Measurements from ENCODE around the gene ACADS. TPM values are rescaled to one million over a fixed set of nuclear protein-coding genes. Genes with fewer than 3 reads are reported as not detected.
A peak's percentile ranks its signal among the peaks of the same experiment; 100 is the strongest.

ACADS gene
- total RNA-seq, 1 donor from 2014 or later, result 58.5 TPM

DNA sequence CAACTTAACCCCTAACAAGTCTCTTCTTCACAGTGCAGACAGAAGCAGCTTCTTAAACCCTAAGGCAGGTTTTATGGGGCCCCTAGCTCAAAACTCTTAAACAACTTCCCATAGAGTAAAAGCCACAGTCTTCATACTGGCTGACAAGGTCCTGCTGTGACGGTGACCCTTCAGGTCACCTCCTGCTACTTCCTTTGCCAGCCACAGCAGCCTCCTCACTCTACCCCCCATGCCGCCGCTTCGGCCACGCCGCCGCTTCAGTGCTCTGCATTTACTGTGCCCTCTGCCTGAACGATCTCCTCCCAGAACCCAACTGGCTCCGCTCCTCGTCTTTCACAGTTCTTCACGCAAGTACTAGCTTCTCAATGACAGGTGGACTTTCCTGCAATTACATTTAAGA is 45.5 kb downstream of the ACADS start:
- Histone ChIP-seq H3K9me3 (no peaks in the 10 kb centered on the region), H3K4me1 (no peaks in the 10 kb centered on the region), H3K4me3 (no peak overlapping the region), H3K27ac (no peak overlapping the region), H3K36me3 (peaks cover 32 to 37% of the 10 kb centered on the region in 2 donors), H3K27me3 (no peaks in the 10 kb centered on the region)
- intact Hi-C loops (cut with DNase I), result no loop called here
- DNase-seq (ENCODE audit: low spot score in 2 of 2), result no peak
- TF ChIP-seq, protein P1, sequence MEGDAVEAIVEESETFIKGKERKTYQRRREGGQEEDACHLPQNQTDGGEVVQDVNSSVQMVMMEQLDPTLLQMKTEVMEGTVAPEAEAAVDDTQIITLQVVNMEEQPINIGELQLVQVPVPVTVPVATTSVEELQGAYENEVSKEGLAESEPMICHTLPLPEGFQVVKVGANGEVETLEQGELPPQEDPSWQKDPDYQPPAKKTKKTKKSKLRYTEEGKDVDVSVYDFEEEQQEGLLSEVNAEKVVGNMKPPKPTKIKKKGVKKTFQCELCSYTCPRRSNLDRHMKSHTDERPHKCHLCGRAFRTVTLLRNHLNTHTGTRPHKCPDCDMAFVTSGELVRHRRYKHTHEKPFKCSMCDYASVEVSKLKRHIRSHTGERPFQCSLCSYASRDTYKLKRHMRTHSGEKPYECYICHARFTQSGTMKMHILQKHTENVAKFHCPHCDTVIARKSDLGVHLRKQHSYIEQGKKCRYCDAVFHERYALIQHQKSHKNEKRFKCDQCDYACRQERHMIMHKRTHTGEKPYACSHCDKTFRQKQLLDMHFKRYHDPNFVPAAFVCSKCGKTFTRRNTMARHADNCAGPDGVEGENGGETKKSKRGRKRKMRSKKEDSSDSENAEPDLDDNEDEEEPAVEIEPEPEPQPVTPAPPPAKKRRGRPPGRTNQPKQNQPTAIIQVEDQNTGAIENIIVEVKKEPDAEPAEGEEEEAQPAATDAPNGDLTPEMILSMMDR (IDR thresholded peaks at IDR 0.05), result no peak

DNA sequence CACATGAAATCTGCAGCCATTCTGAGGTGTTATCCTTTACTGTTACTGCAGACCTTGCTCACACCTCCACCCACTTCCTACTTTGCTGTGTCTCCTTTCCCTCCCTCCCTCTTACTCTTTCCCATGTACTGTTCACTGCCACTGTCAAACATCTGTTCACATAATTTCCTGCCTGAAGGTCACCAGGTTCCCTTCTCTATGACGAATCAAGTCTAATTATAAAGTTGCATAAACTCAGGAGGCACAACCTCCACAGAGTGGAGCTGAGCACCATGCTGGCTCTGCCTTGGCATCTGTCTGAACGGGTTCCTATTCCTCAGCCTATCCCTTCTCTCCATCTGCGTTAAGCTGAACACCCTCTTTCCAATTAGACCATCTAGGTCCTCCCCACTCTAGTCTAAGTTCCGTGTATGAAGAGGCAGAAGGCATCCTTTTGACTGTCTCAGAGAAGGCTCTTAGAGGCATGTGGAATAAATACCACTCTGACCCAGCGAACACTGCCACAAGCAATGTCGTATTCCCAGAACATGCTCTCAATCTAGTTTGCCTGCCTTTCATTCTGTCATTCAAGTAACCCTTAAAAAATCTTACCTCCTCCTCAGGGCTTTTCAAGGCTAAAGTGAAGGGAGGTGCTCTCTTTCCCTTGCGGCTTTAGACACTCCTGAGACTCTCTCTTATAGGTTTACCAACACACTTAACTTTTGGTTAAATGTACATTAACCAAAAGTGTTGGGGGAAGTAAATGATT is 48.7 kb downstream of the ACADS start:
- Histone ChIP-seq H3K4me3 (no peak overlapping the region), H3K27ac (no peak overlapping the region), H3K9me3 (no peaks in the 10 kb centered on the region), H3K27me3 (no peaks in the 10 kb centered on the region), H3K4me1 (no peaks in the 10 kb centered on the region), H3K36me3 (peaks cover 5 to 8% of the 10 kb centered on the region in 2 donors)
- intact Hi-C loops (cut with DNase I), result no loop called here
- DNase-seq (ENCODE audit: low spot score in 2 of 2), result no peak
- TF ChIP-seq, protein P1 (IDR thresholded peaks at IDR 0.05), result no peak

DNA sequence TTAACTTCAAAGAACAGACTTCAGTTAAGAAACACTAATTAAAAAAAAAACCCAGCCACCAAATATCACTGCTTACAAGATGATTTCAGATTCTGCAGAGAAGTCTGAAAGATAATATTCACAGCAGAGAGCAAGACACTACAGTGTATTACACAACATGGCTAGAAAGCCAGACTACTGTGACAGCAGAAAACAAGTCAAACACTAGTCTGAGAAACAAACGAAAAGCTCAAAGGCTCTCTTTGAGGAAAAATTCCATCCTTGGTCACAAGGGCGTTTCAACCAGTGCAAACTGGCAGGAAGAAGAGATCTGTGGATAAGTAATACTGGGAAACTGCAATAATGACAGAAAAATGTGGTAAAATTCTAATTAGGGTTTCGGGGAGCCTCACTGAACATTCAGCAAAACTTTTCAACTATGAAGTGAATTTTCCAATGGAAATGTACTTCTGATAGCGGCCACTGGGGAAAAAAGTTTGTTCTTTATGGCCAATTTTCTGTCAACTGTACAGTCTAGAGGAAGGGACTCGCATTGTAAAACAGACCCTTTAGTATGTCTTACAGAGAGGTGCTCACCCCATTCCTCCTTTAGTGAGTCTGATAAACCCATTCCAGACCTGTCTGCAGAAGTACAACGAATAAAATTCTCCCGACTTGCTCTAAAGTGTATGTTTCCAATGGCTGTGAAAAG is 50.4 kb downstream of the ACADS start:
- no peak overlapping the region for H3K27ac ChIP-seq

DNA sequence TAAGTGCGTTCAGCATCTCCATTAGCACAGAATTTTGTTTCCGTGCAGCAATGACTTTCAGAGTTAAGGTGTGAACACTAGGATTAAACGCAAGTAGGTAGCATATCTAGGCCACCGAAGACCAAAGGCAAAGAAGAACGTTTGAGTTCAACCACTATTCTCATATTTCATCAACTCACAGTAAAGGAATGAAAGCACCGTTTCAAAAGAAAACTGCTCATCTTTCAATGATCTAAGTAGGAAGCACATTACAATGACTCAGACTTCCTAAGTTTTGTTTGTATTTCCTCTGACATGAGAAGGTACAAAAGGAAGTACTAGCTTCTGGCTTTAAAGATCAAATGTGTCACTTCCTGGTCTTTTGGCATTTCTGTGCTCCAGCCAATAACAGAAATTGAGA is 57.6 kb downstream of the ACADS start:
- no peak for DNase-seq (ENCODE audit: low spot score in 2 of 2)
- no peaks in the 10 kb centered on the region for H3K4me1 ChIP-seq
- TF ChIP-seq, protein P1 (IDR thresholded peaks at IDR 0.05), result no peak
- H3K27me3 ChIP-seq, result no peaks in the 10 kb centered on the region
- H3K36me3 ChIP-seq, result peaks cover 14 to 40% of the 10 kb centered on the region in 2 donors
- no peak overlapping the region for H3K4me3 ChIP-seq
- H3K9me3 ChIP-seq, result no peaks in the 10 kb centered on the region
- H3K27ac ChIP-seq, result no peak overlapping the region
- intact Hi-C loops (cut with DNase I), result no loop called here

More for the DNA sequence above, 50.4 kb downstream of the ACADS start:
- H3K27me3 ChIP-seq, result no peaks in the 10 kb centered on the region
- intact Hi-C loops (cut with DNase I), result no loop called here
- DNase-seq (ENCODE audit: low spot score in 2 of 2), result no peak
- TF ChIP-seq, protein P1 (IDR thresholded peaks at IDR 0.05), result peak in 1 of 3 experiments; percentile 5
- peaks cover 13 to 17% of the 10 kb centered on the region in 2 donors for H3K36me3 ChIP-seq
- H3K4me1 ChIP-seq, result no peaks in the 10 kb centered on the region
- no peaks in the 10 kb centered on the region for H3K9me3 ChIP-seq
- no peak overlapping the region for H3K4me3 ChIP-seq

DNA sequence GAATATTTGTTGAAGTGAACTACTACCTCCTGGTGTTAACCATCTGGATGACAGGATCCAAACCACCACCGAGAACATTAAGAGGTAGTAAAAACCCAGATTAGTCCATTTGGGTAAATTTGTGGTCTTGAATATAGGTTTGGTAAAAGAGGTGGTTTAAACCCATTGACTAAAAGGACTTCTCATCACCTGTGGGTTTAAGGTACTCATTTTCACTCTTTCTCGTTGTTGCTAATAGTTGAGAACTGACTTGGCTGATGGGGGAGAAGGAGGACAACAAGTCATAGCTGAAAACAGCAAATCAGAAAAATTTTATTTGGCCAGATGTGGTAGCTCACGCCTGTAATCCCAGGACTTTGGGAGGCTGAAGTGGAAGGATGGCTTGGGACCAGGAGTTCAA is 59.2 kb downstream of the ACADS start:
- peaks cover 14 to 33% of the 10 kb centered on the region in 2 donors for H3K36me3 ChIP-seq
- H3K27ac ChIP-seq, result no peak overlapping the region
- H3K9me3 ChIP-seq, result no peaks in the 10 kb centered on the region
- no peaks in the 10 kb centered on the region for H3K4me1 ChIP-seq
- H3K4me3 ChIP-seq, result no peak overlapping the region
- intact Hi-C loops (cut with DNase I), result no loop called here
- H3K27me3 ChIP-seq, result no peaks in the 10 kb centered on the region
- no peak for DNase-seq (ENCODE audit: low spot score in 2 of 2)
- TF ChIP-seq, protein P1 (IDR thresholded peaks at IDR 0.05), result no peak

Measured in ascending aorta (tissue), 2 donors.